NCI-H345 (cell line): Measurements from ENCODE around the gene ETFA.

Source experiments
- DNase-seq: peaks from one replicate; lab custom pipeline; 2025; lab: John Stamatoyannopoulos, UW

Gene ETFA

GRCh38 chr15:76173317-76173834 lies 137.9 kb downstream of the ETFA start:
- DNase-seq, result no peak

GRCh38 chr15:76172782-76173181 lies 138.5 kb downstream of the ETFA start:
- DNase-seq, result no peak

- no peak for DNase-seq
Observed at GRCh38 chr15:76169911-76170800, 141.1 kb downstream of the ETFA start.

GRCh38 chr15:76169018-76169417 lies 142.3 kb downstream of the ETFA start:
- DNase-seq, result no peak

GRCh38 chr15:76168237-76168984 lies 142.9 kb downstream of the ETFA start:
- DNase-seq, result no peak

GRCh38 chr15:76165951-76166350 lies 145.3 kb downstream of the ETFA start:
- DNase-seq, result no peak
